Loucy (cell line): Measurements from ENCODE around the gene MACIR.

Source experiments
- H2AFZ ChIP-seq: fragments of 200-600 bp; sonication (generic); 2 replicates; pipeline ENCODE4 v1.6.0; 2016; ENCODE audit warnings: antibody characterized with exemption, mild to moderate bottlenecking, low read length, moderate library complexity
- H3F3A ChIP-seq: fragments of 200-600 bp; 2 replicates; pipeline ENCODE4 v1.6.0; 2016; ENCODE audit warnings: antibody characterized with exemption, low read depth, mild to moderate bottlenecking
- H3K27me3 ChIP-seq: fragments of 200-600 bp; sonication (generic); 2 replicates; pipeline ENCODE4 v1.6.1; 2014; ENCODE audit warnings: low read length, mild to moderate bottlenecking; ENCODE audit not compliant: insufficient read depth, poor library complexity, severe bottlenecking
- H3K36me3 ChIP-seq: fragments of 200-600 bp; sonication (generic); 2 replicates; pipeline ENCODE4 v1.6.1; 2016; ENCODE audit warnings: low read length; ENCODE audit not compliant: insufficient read depth
- H3K4me1 ChIP-seq: fragments of 200-600 bp; sonication (generic); 2 replicates; pipeline ENCODE4 v1.5.1; 2014; ENCODE audit warnings: low read length, mild to moderate bottlenecking; ENCODE audit not compliant: insufficient read depth, poor library complexity, severe bottlenecking
- H3K4me2 ChIP-seq: fragments of 200-600 bp; sonication (generic); 2 replicates; pipeline ENCODE4 v1.6.0; 2014; ENCODE audit warnings: antibody characterized with exemption, low read length, low read depth, mild to moderate bottlenecking; ENCODE audit not compliant: poor library complexity, severe bottlenecking
- H3K4me3 ChIP-seq: fragments of 200-600 bp; sonication (generic); 2 replicates; pipeline ENCODE4 v1.5.1; 2014; ENCODE audit warnings: low read length, mild to moderate bottlenecking, mixed read lengths; ENCODE audit not compliant: poor library complexity, severe bottlenecking
- H3K79me2 ChIP-seq: fragments of 200-600 bp; sonication (generic); 2 replicates; pipeline ENCODE4 v1.6.1; 2014; ENCODE audit warnings: low read length; ENCODE audit not compliant: insufficient read depth
- H3K9ac ChIP-seq: fragments of 200-600 bp; sonication (generic); 2 replicates; pipeline ENCODE4 v1.6.0; 2014; ENCODE audit warnings: mild to moderate bottlenecking, low read depth, low read length, moderate library complexity; ENCODE audit not compliant: poor library complexity, severe bottlenecking
- H3K9me2 ChIP-seq: fragments of 200-600 bp; sonication (generic); replicated peaks from 2 replicates; pipeline ENCODE4 v1.6.1; 2016; ENCODE audit warnings: low read depth, low read length, mixed read lengths
- H3K9me3 ChIP-seq: fragments of 200-600 bp; sonication (generic); 2 replicates; pipeline ENCODE4 v1.6.1; 2014; ENCODE audit warnings: mild to moderate bottlenecking, antibody characterized with exemption, low read length, low read depth; ENCODE audit not compliant: insufficient read depth
- H4K20me1 ChIP-seq: fragments of 200-600 bp; sonication (generic); 2 replicates; pipeline ENCODE4 v1.6.0; 2014; ENCODE audit warnings: antibody characterized with exemption, low read length, mild to moderate bottlenecking; ENCODE audit not compliant: insufficient read depth, poor library complexity, severe bottlenecking
- EZH2phosphoT487 ChIP-seq: fragments of 200-600 bp; IDR thresholded peaks from 2 replicates; pipeline ENCODE4 v1.6.1; 2018; ENCODE audit warnings: antibody characterized with exemption, mild to moderate bottlenecking, moderate library complexity, borderline replicate concordance
- TF ChIP-seq, protein P1 (sequence below): fragments of 200-600 bp; sonication (generic); conservative IDR thresholded peaks from 2 replicates; pipeline ENCODE4 v1.5.1; 2014; ENCODE audit warnings: mild to moderate bottlenecking, antibody characterized with exemption, low read length

MACIR gene

GRCh38 chr5:103280967-103281366, 22.4 kb downstream of the MACIR start:
- no peak for TF ChIP-seq EZH2phosphoT487
- TF ChIP-seq, protein P1, sequence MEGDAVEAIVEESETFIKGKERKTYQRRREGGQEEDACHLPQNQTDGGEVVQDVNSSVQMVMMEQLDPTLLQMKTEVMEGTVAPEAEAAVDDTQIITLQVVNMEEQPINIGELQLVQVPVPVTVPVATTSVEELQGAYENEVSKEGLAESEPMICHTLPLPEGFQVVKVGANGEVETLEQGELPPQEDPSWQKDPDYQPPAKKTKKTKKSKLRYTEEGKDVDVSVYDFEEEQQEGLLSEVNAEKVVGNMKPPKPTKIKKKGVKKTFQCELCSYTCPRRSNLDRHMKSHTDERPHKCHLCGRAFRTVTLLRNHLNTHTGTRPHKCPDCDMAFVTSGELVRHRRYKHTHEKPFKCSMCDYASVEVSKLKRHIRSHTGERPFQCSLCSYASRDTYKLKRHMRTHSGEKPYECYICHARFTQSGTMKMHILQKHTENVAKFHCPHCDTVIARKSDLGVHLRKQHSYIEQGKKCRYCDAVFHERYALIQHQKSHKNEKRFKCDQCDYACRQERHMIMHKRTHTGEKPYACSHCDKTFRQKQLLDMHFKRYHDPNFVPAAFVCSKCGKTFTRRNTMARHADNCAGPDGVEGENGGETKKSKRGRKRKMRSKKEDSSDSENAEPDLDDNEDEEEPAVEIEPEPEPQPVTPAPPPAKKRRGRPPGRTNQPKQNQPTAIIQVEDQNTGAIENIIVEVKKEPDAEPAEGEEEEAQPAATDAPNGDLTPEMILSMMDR: no peak
- H3K9me2 ChIP-seq: no peaks in the 10 kb centered on the region
- no peak overlapping the region for H3K9ac ChIP-seq
- H3K36me3 ChIP-seq: no peaks in the 10 kb centered on the region
- H3K4me1 ChIP-seq: no peaks in the 10 kb centered on the region
- no peaks in the 10 kb centered on the region for H3K79me2 ChIP-seq
- H3K4me2 ChIP-seq: no peak overlapping the region
- no peaks in the 10 kb centered on the region for H3K27me3 ChIP-seq
- no peaks in the 10 kb centered on the region for H3K9me3 ChIP-seq
- no peaks in the 10 kb centered on the region for H3F3A ChIP-seq
- no peak overlapping the region for H2AFZ ChIP-seq
- H4K20me1 ChIP-seq: no peaks in the 10 kb centered on the region
- H3K4me3 ChIP-seq: no peak overlapping the region

DNA sequence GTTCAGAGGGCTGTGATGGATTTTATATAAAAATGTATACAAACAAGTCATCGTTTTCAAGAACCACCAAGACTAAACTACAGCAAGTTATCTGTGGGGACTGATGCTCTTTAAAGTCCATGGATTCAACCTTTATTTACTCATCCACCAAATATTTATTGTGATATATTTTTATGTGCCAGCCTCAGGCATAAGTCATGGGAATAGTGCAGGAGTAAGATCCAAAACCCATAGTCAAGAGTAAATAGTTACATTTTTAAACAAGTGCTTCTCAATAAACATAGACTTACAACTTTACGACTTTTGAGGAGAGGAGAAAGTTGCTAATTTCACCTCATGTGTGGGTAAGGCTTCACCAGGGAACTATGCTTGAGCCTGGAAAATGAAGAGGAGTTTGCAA, 24.6 kb downstream of the MACIR start:
- H3K36me3 ChIP-seq: no peaks in the 10 kb centered on the region
- H3K4me3 ChIP-seq: no peak overlapping the region
- H3K9ac ChIP-seq: no peak overlapping the region
- H3F3A ChIP-seq: no peaks in the 10 kb centered on the region
- H4K20me1 ChIP-seq: no peaks in the 10 kb centered on the region
- H2AFZ ChIP-seq: no peak overlapping the region
- no peaks in the 10 kb centered on the region for H3K4me1 ChIP-seq
- no peaks in the 10 kb centered on the region for H3K9me2 ChIP-seq
- TF ChIP-seq, protein P1: no peak
- TF ChIP-seq EZH2phosphoT487: no peak
- H3K79me2 ChIP-seq: no peaks in the 10 kb centered on the region
- no peaks in the 10 kb centered on the region for H3K9me3 ChIP-seq
- no peak overlapping the region for H3K4me2 ChIP-seq
- H3K27me3 ChIP-seq: no peaks in the 10 kb centered on the region

GRCh38 chr5:103283869-103284268, 25.3 kb downstream of the MACIR start:
- Histone ChIP-seq H4K20me1 (no peaks in the 10 kb centered on the region), H2AFZ (no peak overlapping the region), H3K9me3 (no peaks in the 10 kb centered on the region), H3K9me2 (no peaks in the 10 kb centered on the region), H3K4me2 (no peak overlapping the region), H3F3A (no peaks in the 10 kb centered on the region), H3K36me3 (no peaks in the 10 kb centered on the region), H3K4me1 (no peaks in the 10 kb centered on the region), H3K79me2 (no peaks in the 10 kb centered on the region), H3K4me3 (no peak overlapping the region), H3K9ac (no peak overlapping the region), H3K27me3 (no peaks in the 10 kb centered on the region)
- TF ChIP-seq EZH2phosphoT487: no peak

- Histone ChIP-seq H3K9me2 (no peaks in the 10 kb centered on the region), H3F3A (no peaks in the 10 kb centered on the region), H2AFZ (no peak overlapping the region), H3K79me2 (no peaks in the 10 kb centered on the region), H3K9me3 (no peaks in the 10 kb centered on the region), H3K9ac (no peak overlapping the region), H3K4me3 (no peak overlapping the region), H4K20me1 (no peaks in the 10 kb centered on the region), H3K4me1 (no peaks in the 10 kb centered on the region), H3K27me3 (no peaks in the 10 kb centered on the region), H3K4me2 (no peak overlapping the region), H3K36me3 (no peaks in the 10 kb centered on the region)
- TF ChIP-seq, protein P1: no peak
- no peak for TF ChIP-seq EZH2phosphoT487
Measured at GRCh38 chr5:103286622-103287021, 28.1 kb downstream of the MACIR start.
